ENCODE measurements around the gene CHCHD10. TPM values are rescaled to one million over a fixed set of nuclear protein-coding genes. Genes with fewer than 3 reads are reported as not detected.
"Not testable (repeated sequence)": the region's sequence is repeated elsewhere in the genome, so short reads cannot be mapped to it uniquely, and the experiment has no call there.

CHCHD10 gene
- total RNA-seq, 4 donors from 2014 or later = 19.9 to 61.2 (median 31.2) TPM

DNA sequence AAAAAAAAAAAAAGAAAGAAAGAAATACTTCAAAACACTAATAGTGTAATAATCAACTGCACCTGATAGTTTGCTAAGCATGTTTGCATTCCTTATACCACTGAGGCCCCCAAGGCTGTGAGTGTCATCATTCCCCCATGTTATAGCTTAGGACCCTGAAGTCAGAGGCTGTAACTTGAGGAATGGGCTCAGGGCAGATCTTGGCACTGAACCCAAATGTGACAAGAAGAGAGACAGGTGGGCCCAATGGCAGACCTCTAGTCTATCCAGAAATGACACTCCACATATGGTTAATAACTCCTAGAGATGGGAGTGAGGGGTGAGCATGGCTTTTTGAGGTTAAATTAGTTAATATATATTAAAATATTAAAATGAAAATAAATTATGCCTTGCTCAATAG is 30.1 kb downstream of the CHCHD10 start:
- ATAC-seq (ENCODE audit: low FRiP score) = no peak
- TF ChIP-seq, protein P1, sequence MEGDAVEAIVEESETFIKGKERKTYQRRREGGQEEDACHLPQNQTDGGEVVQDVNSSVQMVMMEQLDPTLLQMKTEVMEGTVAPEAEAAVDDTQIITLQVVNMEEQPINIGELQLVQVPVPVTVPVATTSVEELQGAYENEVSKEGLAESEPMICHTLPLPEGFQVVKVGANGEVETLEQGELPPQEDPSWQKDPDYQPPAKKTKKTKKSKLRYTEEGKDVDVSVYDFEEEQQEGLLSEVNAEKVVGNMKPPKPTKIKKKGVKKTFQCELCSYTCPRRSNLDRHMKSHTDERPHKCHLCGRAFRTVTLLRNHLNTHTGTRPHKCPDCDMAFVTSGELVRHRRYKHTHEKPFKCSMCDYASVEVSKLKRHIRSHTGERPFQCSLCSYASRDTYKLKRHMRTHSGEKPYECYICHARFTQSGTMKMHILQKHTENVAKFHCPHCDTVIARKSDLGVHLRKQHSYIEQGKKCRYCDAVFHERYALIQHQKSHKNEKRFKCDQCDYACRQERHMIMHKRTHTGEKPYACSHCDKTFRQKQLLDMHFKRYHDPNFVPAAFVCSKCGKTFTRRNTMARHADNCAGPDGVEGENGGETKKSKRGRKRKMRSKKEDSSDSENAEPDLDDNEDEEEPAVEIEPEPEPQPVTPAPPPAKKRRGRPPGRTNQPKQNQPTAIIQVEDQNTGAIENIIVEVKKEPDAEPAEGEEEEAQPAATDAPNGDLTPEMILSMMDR (IDR thresholded peaks at IDR 0.05) = no peak

DNA sequence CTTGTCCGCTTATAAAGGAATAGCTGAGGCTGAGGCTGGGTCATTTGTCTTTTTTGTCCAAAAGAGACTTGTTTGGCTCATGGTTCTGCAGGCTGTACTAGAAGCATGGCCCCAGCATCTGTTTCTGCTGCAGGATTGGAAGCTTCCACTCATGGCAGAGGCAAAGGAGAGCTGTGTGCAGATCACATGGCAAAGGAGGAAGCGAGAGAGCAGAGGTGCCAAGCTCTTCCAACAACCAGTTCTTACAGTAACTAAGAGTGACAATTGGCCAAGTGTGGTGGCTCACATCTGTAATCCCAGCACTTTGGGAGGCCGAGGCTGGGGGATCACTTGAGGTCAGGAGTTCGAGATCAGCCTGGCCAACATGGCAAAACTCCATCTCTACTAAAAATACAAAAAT is 39.7 kb downstream of the CHCHD10 start:
- not testable (repeated sequence) for DNase-seq (ENCODE audit: low spot score); ATAC-seq (ENCODE audit: low FRiP score)

More for the DNA sequence above, 30.1 kb downstream of the CHCHD10 start:
- no peak for DNase-seq (ENCODE audit: low spot score)

DNA sequence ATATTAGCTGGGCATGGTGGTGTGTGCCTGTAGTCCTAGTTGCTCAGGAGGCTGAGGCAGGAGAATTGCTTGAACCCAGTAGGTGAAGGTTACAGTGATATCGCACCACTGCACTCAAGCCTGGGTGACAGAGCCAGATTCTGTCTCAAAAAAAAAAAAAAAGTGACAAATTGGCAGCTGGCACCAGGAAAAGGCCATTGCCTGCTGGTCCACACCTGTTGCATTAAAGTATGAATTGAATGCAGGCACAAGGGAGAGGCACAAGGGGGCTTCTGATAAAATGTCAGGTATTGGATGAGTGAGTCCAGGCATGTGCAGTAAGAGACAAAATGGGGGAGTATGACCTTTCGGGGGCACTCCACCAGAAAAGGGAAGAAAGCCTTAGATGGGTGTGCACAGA is 45.0 kb downstream of the CHCHD10 start:
- ATAC-seq (ENCODE audit: low FRiP score) = no peak
- TF ChIP-seq, protein P1 (IDR thresholded peaks at IDR 0.05) = no peak
- no peak for DNase-seq (ENCODE audit: low spot score)

DNA sequence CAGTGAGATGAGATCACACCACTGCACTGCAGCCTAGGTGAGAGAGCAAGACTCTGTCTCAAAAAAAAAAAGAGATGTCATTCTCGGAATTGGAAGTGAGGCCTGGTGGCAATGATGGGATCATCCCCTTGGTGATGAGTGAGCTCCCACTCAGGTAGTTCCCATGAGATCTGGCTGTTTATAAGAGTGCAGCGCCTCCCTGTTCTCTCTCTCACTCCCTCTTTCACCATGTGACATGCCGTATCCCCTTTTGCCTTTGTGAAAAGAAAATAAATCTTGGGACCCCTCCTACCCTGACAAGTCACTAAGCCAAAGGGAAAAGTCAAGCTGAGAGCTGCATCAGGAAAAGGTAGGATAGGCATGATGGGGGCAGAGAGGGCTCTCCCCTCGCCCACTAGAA is 45.6 kb downstream of the CHCHD10 start:
- TF ChIP-seq, protein P1 (IDR thresholded peaks at IDR 0.05) = no peak
- no peak for DNase-seq (ENCODE audit: low spot score)
- no peak for ATAC-seq (ENCODE audit: low FRiP score)

DNA sequence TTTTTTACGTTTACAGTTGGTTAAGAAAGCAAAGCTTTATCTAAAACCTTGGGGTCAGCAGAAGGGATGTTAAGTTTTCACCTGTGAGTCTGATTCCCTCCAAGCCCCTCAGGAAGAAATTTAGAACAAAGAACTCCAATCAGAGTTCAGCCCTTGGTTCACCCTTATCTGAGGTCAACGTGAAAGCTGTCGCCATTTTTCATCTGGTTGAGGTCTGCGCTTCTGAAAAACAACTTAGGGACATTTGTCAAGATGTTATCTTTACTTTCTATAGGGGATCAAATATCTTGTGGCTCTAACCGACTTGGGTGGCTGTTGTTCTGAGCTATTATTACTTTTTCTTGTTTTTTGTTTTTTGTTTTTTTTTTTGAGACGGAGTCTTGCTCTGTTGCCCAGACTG is 46.9 kb downstream of the CHCHD10 start:
- TF ChIP-seq, protein P1 (IDR thresholded peaks at IDR 0.05) = no peak
- DNase-seq (ENCODE audit: low spot score) (no peak), ATAC-seq (ENCODE audit: low FRiP score) (no peak)

DNA sequence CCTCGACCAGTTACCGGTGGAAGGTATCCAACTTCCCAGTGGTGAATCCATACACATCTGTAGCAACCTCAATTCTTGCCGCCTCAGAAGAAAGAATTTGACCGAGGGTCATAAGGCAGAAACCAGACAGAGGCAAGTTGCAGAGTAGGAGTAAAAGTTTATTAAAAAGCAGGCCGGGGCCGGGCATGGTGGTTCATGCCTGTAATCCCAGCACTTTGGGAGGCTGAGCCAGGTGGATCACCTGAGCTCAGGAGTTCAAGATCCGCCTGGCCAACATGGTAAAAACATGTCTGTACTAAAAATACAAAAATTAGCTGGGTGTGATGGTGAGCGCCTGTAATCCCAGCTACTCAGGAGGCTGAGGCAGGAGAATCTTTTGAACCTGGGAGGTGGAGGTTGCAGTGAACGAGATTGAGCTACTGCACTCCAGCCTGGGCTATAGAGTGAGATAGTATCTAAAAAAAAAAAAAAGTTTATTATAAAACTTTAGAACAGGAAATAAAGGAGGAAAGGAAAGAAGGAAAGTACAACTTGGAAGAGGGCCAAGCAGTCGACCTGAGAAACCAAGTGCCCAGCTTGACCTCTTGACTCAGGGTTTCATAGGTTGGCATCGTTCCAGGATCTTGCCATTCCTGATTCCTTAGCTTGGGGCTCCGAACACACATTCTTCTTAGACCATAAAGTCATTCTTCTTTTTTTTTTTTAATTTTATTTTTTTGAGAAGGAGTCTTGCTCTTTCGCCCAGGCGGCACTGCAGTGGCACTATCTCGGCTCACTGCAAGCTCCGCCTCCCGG is 49.2 kb downstream of the CHCHD10 start:
- TF ChIP-seq, protein P1 (IDR thresholded peaks at IDR 0.05) = no peak
- no peak for DNase-seq (ENCODE audit: low spot score)
- no peak for ATAC-seq (ENCODE audit: low FRiP score)

DNA sequence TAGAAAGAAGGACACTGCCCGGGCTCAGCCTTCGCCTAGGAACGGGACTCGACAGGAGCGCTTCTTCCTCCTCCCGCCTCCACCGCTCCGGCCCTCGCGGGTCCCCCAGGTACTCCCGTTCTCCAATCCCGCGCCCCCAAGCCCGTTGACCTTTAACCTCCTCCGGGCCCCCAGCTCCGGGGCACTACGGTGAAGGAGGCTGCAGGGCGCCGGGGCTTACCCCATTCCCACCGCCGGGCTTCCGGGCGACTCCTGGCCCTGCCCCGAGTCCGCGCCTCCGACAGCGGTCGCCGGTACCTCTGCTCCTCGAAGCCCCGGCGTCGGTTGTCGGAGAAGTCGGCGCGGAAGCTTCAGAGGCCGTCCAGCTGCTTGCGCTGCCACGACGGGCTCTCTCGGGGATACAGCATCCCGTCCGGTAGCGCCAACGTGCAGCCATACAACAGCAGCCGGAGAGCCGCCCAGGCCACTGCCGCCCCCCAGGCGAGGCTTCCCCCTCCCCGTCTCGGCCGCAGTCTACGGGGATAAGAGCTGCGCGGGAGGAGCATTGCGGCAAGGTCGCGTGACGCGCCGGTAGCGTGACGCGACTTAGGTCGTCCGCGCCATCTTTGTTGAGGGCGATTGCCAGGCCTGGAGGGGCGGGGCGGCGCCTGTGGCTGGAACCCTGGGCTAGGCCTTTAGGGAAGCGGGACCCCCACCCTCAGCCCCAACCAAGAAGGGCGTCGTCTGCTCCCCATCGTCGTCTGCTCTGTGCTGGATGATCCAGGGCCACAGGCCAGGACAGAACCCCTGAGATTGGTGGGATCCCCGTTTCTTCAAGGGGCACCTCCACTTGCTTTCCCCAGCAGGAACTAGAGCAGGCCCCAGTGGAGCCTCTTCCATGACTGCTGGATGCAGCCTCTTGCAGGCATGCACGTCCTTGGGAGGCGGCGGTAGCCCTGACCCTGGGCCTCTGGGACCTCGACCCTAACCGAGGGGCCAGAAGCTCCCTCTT is 50.7 kb downstream of the CHCHD10 start:
- ATAC-seq (ENCODE audit: low FRiP score) = peak; percentile 84
- TF ChIP-seq, protein P1 (IDR thresholded peaks at IDR 0.05) = no peak
- DNase-seq (ENCODE audit: low spot score) = peak; percentile 62
